ENCODE measurements around the gene NFE2L1.

Gene NFE2L1

GRCh38 chr17:48102798-48103715, 54.9 kb downstream of the NFE2L1 start:
- Mint-ChIP-seq H3K4me1 (ENCODE audit: low read depth in 2 of 2) (peaks cover 26 to 36% of the 10 kb centered on the region in 2 donors), H3K9me3 (no peaks in the 10 kb centered on the region), H3K4me3 (peak overlapping the region; percentile 62 to 66), H3K27ac (peak overlapping the region in 1 of 2 donors; percentile 19), H3K27me3 (no peaks in the 10 kb centered on the region), H3K36me3 (ENCODE audit: insufficient read depth) (peaks cover 33% of the 10 kb centered on the region)
- ATAC-seq (replicated peaks) (no peak), DNase-seq (peak in 2 of 3 experiments; percentile 14 to 27)

DNA sequence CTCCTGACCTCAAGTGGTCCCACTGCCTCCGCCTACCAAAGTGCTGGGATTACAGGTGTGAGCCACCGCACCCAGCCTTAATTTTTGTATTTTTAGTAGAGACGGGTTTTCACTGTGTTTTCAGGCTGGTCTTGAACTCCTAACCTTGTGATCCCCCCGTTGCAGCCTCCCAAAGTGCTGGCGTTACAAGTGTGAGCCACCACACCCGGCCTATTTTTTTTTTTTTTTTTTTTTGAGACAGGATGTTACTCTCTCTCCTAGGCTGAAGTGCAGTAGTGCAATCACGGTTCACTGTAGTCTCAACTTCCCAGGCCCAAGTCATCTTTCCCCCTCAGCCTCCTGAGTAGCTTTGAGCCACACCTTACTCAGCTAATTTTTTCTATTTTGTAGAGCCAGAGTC, 56.3 kb downstream of the NFE2L1 start:
- DNase-seq (no peak), ATAC-seq (replicated peaks) (no peak)
- no peaks in the 10 kb centered on the region for H3K9me3 Mint-ChIP-seq
- H3K27me3 Mint-ChIP-seq = no peaks in the 10 kb centered on the region
- peak overlapping the region in 1 of 2 donors; percentile 8 for H3K27ac Mint-ChIP-seq
- peaks cover 35 to 46% of the 10 kb centered on the region in 2 donors for H3K4me1 Mint-ChIP-seq (ENCODE audit: low read depth in 2 of 2)
- H3K4me3 Mint-ChIP-seq = peak overlapping the region; percentile 9 to 49
- peaks cover 39% of the 10 kb centered on the region for H3K36me3 Mint-ChIP-seq (ENCODE audit: insufficient read depth)

DNA sequence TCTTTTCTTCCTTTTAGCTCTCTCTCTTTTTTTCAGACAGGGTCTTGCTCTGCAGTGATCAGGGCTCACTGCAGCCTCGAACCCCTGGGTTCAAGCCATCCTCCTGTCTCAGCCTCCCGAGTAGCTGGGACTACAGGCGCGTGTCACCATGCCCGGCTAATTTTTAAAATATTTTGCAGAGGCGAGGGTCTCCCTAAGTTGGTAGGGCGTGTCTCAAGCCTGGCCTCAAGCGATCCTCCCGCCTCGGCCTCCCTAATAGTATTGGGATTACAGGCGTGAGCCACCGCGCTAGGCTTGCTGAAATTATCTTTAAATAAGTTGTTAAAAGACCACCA, 58.6 kb downstream of the NFE2L1 start:
- DNase-seq (no peak), ATAC-seq (replicated peaks) (no peak)
- Mint-ChIP-seq H3K9me3 (no peaks in the 10 kb centered on the region), H3K27me3 (no peaks in the 10 kb centered on the region), H3K27ac (peak overlapping the region; percentile 93 to 96), H3K4me1 (ENCODE audit: low read depth in 2 of 2) (peaks cover 37 to 45% of the 10 kb centered on the region in 2 donors), H3K4me3 (peak overlapping the region; percentile 92 to 98), H3K36me3 (ENCODE audit: insufficient read depth) (peaks cover 37% of the 10 kb centered on the region)

DNA sequence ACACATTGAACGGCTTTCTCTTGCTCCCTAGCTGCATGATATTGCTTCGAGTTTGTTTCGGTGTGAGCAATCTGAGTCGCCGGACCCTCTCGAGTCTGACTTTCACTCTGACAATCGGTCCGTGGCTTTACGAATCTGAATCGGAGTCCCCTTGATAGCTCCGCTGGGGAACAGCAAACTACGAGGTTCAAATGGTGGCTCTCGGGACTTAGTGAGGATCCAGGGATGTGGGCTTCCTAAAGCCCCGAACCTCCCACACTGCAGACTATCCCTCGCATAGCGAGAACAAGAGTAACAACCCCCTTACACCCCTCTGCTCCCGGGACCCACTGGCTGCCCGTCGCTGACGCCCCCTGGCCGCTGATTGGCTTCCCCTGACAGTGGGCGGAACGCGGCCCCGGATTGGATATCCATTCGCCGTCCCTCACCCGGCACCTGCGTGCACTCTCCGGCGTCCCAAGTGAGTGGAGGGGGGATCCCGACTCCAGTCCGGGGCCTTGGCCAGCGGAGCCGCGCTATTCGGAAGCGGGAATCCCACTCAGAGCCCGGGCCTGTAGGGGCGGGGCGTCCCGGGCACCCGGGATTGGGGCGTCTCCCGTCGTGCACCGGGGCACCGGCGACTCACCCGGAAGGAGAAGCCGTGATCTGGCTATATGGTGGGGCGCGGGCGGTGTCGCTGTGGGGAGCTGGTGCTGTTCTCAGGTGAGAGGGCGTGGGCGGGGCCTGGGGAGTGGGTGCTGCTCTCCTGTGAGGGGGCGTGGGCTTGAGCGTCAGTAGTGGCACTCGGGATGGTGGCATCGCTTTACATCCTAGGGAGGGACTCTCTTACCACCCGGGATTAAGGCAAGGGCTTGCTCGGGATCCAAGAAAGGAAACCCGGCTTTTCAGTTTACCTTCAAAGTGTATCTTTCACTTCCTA, 59.2 kb downstream of the NFE2L1 start, which contains the start of gene SNX11:
SNX11 (plus strand) TSS at position 630 of the 919 bp plus-strand sequence. CDS start 4,278 bp downstream, outside the sequence.
- H3K9me3 Mint-ChIP-seq = no peaks in the 10 kb centered on the region
- ATAC-seq (replicated peaks) = peak; percentile 90

DNA sequence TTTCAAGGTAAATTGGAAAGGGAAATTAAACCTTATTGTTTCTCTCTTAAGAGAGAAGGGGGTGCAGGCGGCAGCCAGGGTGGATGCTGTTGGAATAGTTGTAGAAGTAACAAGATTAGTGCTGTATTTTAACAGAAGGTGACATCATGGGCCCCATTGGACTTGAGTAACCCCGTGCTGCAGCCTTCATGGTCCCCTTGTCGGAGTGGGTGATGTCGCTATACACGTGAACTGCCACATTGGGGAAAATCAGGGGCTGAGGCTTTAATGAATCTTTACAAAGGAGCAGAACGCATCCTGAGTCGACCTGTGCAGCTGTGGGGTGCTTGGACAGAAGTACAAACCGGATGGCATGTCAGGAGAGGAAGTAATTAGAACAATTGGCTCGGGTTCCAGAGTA, 62.6 kb downstream of the NFE2L1 start:
- no peak for DNase-seq
- ATAC-seq (replicated peaks) = no peak
- Mint-ChIP-seq H3K4me3 (peak overlapping the region in 1 of 2 donors; percentile 9), H3K27me3 (no peaks in the 10 kb centered on the region), H3K27ac (peak overlapping the region; percentile 64 to 86), H3K9me3 (no peaks in the 10 kb centered on the region), H3K4me1 (ENCODE audit: low read depth in 2 of 2) (peaks cover 45 to 53% of the 10 kb centered on the region in 2 donors), H3K36me3 (ENCODE audit: insufficient read depth) (peaks cover 50% of the 10 kb centered on the region)

More for the DNA sequence above, 59.2 kb downstream of the NFE2L1 start, which contains the start of gene SNX11:
- Mint-ChIP-seq H3K27ac (peak within 1 kb of the TSS; percentile 93 to 96), H3K36me3 (ENCODE audit: insufficient read depth) (peaks cover 36% of the 10 kb centered on the region), H3K27me3 (no peaks in the 10 kb centered on the region), H3K4me3 (peak within 1 kb of the TSS; percentile 92 to 98), H3K4me1 (ENCODE audit: low read depth in 2 of 2) (peaks cover 40 to 51% of the 10 kb centered on the region in 2 donors)
- DNase-seq = peak; percentile 84 to 88 (median 87)

Measured in effector memory CD8-positive, alpha-beta T cell (primary cell).